HepG2 (cell line): ENCODE data around the gene SCAF8. TPM values are rescaled to one million over a fixed set of nuclear protein-coding genes. Genes with fewer than 3 reads are reported as not detected.

ENCODE experiments used
- ATRX ChIP-seq: sonication (generic); formaldehyde crosslinking; IDR thresholded peaks from 2 replicates; pipeline ENCODE4 v1.4.0; 2020; ENCODE audit warnings: missing genetic modification reagents, borderline replicate concordance
- DMAP1 ChIP-seq: IDR thresholded peaks from 2 replicates; pipeline ENCODE4 v1.6.1; 2016
- DR1 ChIP-seq: sonication (generic); formaldehyde crosslinking; IDR thresholded peaks from 2 replicates; pipeline ENCODE4 v1.8.0; 2021; ENCODE audit warnings: mild to moderate bottlenecking, missing genetic modification reagents, inconsistent platforms
- FOXJ3 ChIP-seq: sonication (generic); formaldehyde crosslinking; IDR thresholded peaks from 2 replicates; pipeline ENCODE4 v1.4.0; 2020; ENCODE audit warnings: missing genetic modification reagents, mild to moderate bottlenecking, borderline replicate concordance
- HDAC2 ChIP-seq: sonication (generic); formaldehyde crosslinking; IDR thresholded peaks from 2 replicates; pipeline ENCODE4 v1.4.0; 2020; ENCODE audit warnings: missing genetic modification reagents
- MXI1 ChIP-seq: IDR thresholded peaks from 3 replicates; pipeline ENCODE4 v1.6.1; 2012; ENCODE audit warnings: low read depth, low read length, inconsistent platforms, borderline replicate concordance
- NCOA2 ChIP-seq: sonication (generic); formaldehyde crosslinking; IDR thresholded peaks from 2 replicates; pipeline ENCODE4 v1.8.0; 2022; ENCODE audit warnings: inconsistent platforms
- NFYC ChIP-seq: IDR thresholded peaks from 2 replicates; pipeline ENCODE4 v1.6.1; 2016; ENCODE audit warnings: missing genetic modification reagents, missing compliant biosample characterization
- PAWR ChIP-seq: sonication (generic); formaldehyde crosslinking; IDR thresholded peaks from 2 replicates; pipeline ENCODE4 v1.4.0; 2020; ENCODE audit warnings: missing genetic modification reagents, mild to moderate bottlenecking, borderline replicate concordance
- TMF1 ChIP-seq: sonication (generic); formaldehyde crosslinking; IDR thresholded peaks from 2 replicates; pipeline ENCODE4 v1.8.1; 2022; ENCODE audit warnings: low read depth, missing genetic modification reagents
- XBP1 ChIP-seq: sonication (generic); formaldehyde crosslinking; IDR thresholded peaks from 2 replicates; pipeline ENCODE4 v1.5.0; 2020; ENCODE audit warnings: missing genetic modification reagents
- ZMAT3 ChIP-seq: sonication (generic); formaldehyde crosslinking; conservative IDR thresholded peaks from 2 replicates; pipeline ENCODE4 v1.7.0; 2021; ENCODE audit warnings: missing genetic modification reagents
- ZMYM3 ChIP-seq: sonication (generic); formaldehyde crosslinking; IDR thresholded peaks from 2 replicates; pipeline ENCODE4 v1.5.1; 2020; ENCODE audit warnings: mild to moderate bottlenecking, missing genetic modification reagents
- ZNF124 ChIP-seq: sonication (generic); formaldehyde crosslinking; IDR thresholded peaks from 2 replicates; pipeline ENCODE4 v1.4.0; 2020; ENCODE audit warnings: missing genetic modification reagents
- ZNF354B ChIP-seq: sonication (generic); formaldehyde crosslinking; IDR thresholded peaks from 2 replicates; pipeline ENCODE4 v1.8.0; 2022; ENCODE audit warnings: mild to moderate bottlenecking, missing genetic modification reagents
- ZNF678 ChIP-seq: sonication (generic); formaldehyde crosslinking; IDR thresholded peaks from 2 replicates; pipeline ENCODE4 v1.4.0; 2020; ENCODE audit warnings: mild to moderate bottlenecking, missing genetic modification reagents
- polyA plus RNA-seq, 8 experiments: library from polyadenylated mRNA; depleted of rRNA in 3 of 8; stranded (reverse) in 7 of 8; unstranded in 1 of 8; fragments of >200 nt; fragmentation: Illumina TruSeq in 4 of 8; extraction: Trizol in 4 of 8; gene quantifications; 2 replicates each; pipeline versions ENCODE4 v1.2.1 to v1.2.3, GENCODE V29; 2011 to 2016; ENCODE audit warnings: low read depth in 4 of 8, missing spikeins in 1 of 8, mixed read lengths in 1 of 8; ENCODE audit not compliant: insufficient read depth in 1 of 8
- total RNA-seq, 5 experiments: library from RNA; depleted of rRNA; stranded (reverse); fragments of >200 nt; fragmentation: Illumina TruSeq; extraction: Trizol; gene quantifications; 2 replicates each; pipeline ENCODE4 v1.2.3, GENCODE V29; 2016; ENCODE audit warnings: low read depth in 1 of 5
- TF ChIP-seq, protein P1 (sequence below): sonication (generic); formaldehyde crosslinking; IDR thresholded peaks from 2 replicates; pipeline ENCODE4 v1.4.0; 2020; ENCODE audit warnings: missing genetic modification reagents
- TF ChIP-seq, protein P2 (sequence below): sonication (generic); formaldehyde crosslinking; IDR thresholded peaks from 2 replicates; pipeline ENCODE4 v1.9.0; 2022; ENCODE audit warnings: low read depth, missing genetic modification reagents
- TF ChIP-seq, protein P3 (sequence below): sonication (generic); formaldehyde crosslinking; IDR thresholded peaks from 2 replicates; pipeline ENCODE4 v1.5.0; 2020; ENCODE audit warnings: mild to moderate bottlenecking, missing genetic modification reagents
- TF ChIP-seq, protein P4 (sequence below): sonication (generic); formaldehyde crosslinking; IDR thresholded peaks from 2 replicates; pipeline ENCODE4 v1.5.0; 2020; ENCODE audit warnings: mild to moderate bottlenecking, missing genetic modification reagents
- TF ChIP-seq, protein P5 (sequence below): sonication (generic); formaldehyde crosslinking; IDR thresholded peaks from 2 replicates; pipeline ENCODE4 v1.9.0; 2022; ENCODE audit warnings: missing genetic modification reagents, mild to moderate bottlenecking, borderline replicate concordance

Gene SCAF8
- total and polyA plus RNA-seq, 2 of the 13 experiments (the other 11 are each of a cell fraction or from before 2014, with no cell fraction given): 15.3 to 40.8 TPM

DNA sequence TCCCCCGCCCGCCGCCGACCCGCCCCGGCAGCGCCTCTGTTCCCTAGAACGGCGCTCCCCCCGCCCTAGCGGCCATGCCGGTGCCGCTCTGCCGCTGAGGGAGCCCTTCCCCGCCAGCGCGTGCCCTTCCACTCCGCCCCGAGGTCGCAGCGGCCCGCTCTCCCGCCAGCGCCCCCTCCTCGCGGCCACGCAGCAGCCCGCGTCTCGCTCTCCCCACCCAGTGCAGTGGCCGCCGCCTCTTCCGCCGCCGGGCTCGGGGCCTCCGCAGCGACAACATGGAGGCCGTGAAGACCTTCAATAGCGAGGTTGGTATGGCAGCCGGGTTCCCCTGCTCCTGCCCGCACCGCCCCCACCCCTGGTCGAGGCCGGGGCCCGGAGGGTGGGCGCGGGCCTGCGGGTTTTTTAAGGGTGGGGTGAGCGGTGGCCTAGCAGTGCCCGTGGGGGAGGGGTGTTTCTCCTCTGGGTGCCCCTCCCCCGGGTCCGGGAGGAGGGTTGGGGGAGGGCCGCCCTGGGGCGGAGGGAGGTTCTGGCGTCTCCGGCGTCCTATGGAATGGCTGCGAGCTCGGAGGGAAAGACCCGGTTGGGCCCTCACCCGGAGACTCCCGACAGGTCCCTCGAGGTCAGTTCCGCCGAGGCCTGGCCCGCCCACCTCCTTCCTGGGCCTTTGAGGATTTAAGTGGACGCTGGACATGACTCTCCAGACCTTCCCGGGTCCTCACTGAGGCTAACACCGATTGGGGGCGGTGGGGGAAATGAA is 588 bp downstream of the SCAF8 start (continued):
- TF ChIP-seq, protein P1, sequence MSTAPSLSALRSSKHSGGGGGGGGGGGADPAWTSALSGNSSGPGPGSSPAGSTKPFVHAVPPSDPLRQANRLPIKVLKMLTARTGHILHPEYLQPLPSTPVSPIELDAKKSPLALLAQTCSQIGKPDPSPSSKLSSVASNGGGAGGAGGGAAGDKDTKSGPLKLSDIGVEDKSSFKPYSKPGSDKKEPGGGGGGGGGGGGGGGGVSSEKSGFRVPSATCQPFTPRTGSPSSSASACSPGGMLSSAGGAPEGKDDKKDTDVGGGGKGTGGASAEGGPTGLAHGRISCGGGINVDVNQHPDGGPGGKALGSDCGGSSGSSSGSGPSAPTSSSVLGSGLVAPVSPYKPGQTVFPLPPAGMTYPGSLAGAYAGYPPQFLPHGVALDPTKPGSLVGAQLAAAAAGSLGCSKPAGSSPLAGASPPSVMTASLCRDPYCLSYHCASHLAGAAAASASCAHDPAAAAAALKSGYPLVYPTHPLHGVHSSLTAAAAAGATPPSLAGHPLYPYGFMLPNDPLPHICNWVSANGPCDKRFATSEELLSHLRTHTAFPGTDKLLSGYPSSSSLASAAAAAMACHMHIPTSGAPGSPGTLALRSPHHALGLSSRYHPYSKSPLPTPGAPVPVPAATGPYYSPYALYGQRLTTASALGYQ (CRISPR knock-in tag): no peak
- no peak for TF ChIP-seq HDAC2 (CRISPR knock-in tag)
- TF ChIP-seq NFYC: peak; percentile 86
- TF ChIP-seq MXI1: peak; percentile 69; the same call in 1 of the 3 replicates
- TF ChIP-seq NCOA2: peak; percentile 12; the same call in 1 of the 2 replicates
- 0 out of 2 replicates have a peak, but pooled peaks have one; percentile 49 for TF ChIP-seq ZNF678 (CRISPR knock-in tag)
- peak; percentile 95 for TF ChIP-seq DMAP1 (CRISPR knock-in tag)
- no peak for TF ChIP-seq ZMYM3
- TF ChIP-seq ZMAT3 (CRISPR knock-in tag): peak; percentile 85
- TF ChIP-seq DR1 (CRISPR knock-in tag): peak; percentile 96
- no peak for TF ChIP-seq PAWR
- TF ChIP-seq, protein P2, sequence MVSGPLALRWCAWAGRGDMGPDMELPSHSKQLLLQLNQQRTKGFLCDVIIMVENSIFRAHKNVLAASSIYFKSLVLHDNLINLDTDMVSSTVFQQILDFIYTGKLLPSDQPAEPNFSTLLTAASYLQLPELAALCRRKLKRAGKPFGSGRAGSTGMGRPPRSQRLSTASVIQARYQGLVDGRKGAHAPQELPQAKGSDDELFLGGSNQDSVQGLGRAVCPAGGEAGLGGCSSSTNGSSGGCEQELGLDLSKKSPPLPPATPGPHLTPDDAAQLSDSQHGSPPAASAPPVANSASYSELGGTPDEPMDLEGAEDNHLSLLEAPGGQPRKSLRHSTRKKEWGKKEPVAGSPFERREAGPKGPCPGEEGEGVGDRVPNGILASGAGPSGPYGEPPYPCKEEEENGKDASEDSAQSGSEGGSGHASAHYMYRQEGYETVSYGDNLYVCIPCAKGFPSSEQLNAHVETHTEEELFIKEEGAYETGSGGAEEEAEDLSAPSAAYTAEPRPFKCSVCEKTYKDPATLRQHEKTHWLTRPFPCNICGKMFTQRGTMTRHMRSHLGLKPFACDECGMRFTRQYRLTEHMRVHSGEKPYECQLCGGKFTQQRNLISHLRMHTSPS: no peak
- TF ChIP-seq, protein P3, sequence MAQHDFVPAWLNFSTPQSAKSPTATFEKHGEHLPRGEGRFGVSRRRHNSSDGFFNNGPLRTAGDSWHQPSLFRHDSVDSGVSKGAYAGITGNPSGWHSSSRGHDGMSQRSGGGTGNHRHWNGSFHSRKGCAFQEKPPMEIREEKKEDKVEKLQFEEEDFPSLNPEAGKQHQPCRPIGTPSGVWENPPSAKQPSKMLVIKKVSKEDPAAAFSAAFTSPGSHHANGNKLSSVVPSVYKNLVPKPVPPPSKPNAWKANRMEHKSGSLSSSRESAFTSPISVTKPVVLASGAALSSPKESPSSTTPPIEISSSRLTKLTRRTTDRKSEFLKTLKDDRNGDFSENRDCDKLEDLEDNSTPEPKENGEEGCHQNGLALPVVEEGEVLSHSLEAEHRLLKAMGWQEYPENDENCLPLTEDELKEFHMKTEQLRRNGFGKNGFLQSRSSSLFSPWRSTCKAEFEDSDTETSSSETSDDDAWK (CRISPR knock-in tag): no peak
- no peak for TF ChIP-seq ATRX (CRISPR knock-in tag)
- no peak for TF ChIP-seq ZNF124 (CRISPR knock-in tag)
- no peak for TF ChIP-seq XBP1 (CRISPR knock-in tag)
- TF ChIP-seq TMF1 (CRISPR knock-in tag): peak; percentile 69; the same call in 1 of the 2 replicates
- TF ChIP-seq, protein P4, sequence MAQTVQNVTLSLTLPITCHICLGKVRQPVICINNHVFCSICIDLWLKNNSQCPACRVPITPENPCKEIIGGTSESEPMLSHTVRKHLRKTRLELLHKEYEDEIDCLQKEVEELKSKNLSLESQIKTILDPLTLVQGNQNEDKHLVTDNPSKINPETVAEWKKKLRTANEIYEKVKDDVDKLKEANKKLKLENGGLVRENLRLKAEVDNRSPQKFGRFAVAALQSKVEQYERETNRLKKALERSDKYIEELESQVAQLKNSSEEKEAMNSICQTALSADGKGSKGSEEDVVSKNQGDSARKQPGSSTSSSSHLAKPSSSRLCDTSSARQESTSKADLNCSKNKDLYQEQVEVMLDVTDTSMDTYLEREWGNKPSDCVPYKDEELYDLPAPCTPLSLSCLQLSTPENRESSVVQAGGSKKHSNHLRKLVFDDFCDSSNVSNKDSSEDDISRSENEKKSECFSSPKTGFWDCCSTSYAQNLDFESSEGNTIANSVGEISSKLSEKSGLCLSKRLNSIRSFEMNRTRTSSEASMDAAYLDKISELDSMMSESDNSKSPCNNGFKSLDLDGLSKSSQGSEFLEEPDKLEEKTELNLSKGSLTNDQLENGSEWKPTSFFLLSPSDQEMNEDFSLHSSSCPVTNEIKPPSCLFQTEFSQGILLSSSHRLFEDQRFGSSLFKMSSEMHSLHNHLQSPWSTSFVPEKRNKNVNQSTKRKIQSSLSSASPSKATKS: peak; percentile 20; the same call in 1 of the 2 replicates
- no peak for TF ChIP-seq FOXJ3 (CRISPR knock-in tag)
- TF ChIP-seq, protein P5, sequence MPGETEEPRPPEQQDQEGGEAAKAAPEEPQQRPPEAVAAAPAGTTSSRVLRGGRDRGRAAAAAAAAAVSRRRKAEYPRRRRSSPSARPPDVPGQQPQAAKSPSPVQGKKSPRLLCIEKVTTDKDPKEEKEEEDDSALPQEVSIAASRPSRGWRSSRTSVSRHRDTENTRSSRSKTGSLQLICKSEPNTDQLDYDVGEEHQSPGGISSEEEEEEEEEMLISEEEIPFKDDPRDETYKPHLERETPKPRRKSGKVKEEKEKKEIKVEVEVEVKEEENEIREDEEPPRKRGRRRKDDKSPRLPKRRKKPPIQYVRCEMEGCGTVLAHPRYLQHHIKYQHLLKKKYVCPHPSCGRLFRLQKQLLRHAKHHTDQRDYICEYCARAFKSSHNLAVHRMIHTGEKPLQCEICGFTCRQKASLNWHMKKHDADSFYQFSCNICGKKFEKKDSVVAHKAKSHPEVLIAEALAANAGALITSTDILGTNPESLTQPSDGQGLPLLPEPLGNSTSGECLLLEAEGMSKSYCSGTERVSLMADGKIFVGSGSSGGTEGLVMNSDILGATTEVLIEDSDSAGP (CRISPR knock-in tag): peak; percentile 89; the same call in 1 of the 2 replicates
- no peak for TF ChIP-seq ZNF354B (CRISPR knock-in tag)
